Neural cell (in vitro differentiated cells): Measurements from ENCODE around the gene PPP1CB. TPM values are rescaled to one million over a fixed set of nuclear protein-coding genes. Genes with fewer than 3 reads are reported as not detected.

Source experiments
- H2AFZ ChIP-seq: fragments of 200-600, 300-800 bp; sonication (generic), shearing (Covaris generic); 2 replicates; pipeline ENCODE4 v1.6.0; 2014; ENCODE audit warnings: low read depth, mild to moderate bottlenecking, antibody characterized with exemption, low read length, moderate library complexity
- H3F3A ChIP-seq: fragments of 200-600 bp; shearing (Covaris generic); 2 replicates; pipeline ENCODE4 v1.6.1; 2016; ENCODE audit warnings: mild to moderate bottlenecking, moderate library complexity, mixed read lengths, antibody characterized with exemption, low read length; ENCODE audit not compliant: insufficient read depth, poor library complexity, severe bottlenecking
- H3K27ac ChIP-seq: fragments of 200-600, 300-800 bp; sonication (generic), shearing (Covaris generic); 2 replicates; pipeline ENCODE4 v1.5.1; 2014; ENCODE audit warnings: mild to moderate bottlenecking, low read length, moderate library complexity
- H3K27me3 ChIP-seq: fragments of 300-800, 200-600 bp; sonication (generic), shearing (Covaris generic); 2 replicates; pipeline ENCODE4 v1.6.0; 2014; ENCODE audit warnings: mild to moderate bottlenecking, low read depth, low read length, moderate library complexity; ENCODE audit not compliant: insufficient read depth
- H3K36me3 ChIP-seq: fragments of 300-800, 200-600 bp; sonication (generic), shearing (Covaris generic); 2 replicates; pipeline ENCODE4 v1.5.1; 2014; ENCODE audit warnings: mild to moderate bottlenecking, antibody characterized with exemption, low read length, moderate library complexity; ENCODE audit not compliant: insufficient read depth
- H3K4me2 ChIP-seq: fragments of 300-800, 200-600 bp; sonication (generic), shearing (Covaris generic); 2 replicates; pipeline ENCODE4 v1.6.0; 2014; ENCODE audit warnings: mild to moderate bottlenecking, low read length
- H3K4me3 ChIP-seq: fragments of 300-800, 200-600 bp; sonication (generic), shearing (Covaris generic); 2 replicates; pipeline ENCODE4 v1.5.1; 2014; ENCODE audit warnings: mild to moderate bottlenecking, low read length, moderate library complexity
- H3K79me2 ChIP-seq: fragments of 200-600 bp; shearing (Covaris generic); replicated peaks from 2 replicates; pipeline ENCODE4 v1.6.0; 2014; ENCODE audit warnings: mild to moderate bottlenecking, low read length, moderate library complexity; ENCODE audit not compliant: insufficient read depth
- H3K9ac ChIP-seq: fragments of 300-800, 200-600 bp; sonication (generic), shearing (Covaris generic); 2 replicates; pipeline ENCODE4 v1.6.1; 2016; ENCODE audit warnings: mild to moderate bottlenecking, low read length, mixed read lengths
- H3K9me2 ChIP-seq: fragments of 200-600 bp; shearing (Covaris generic); 2 replicates; pipeline ENCODE4 v1.6.1; 2016; ENCODE audit warnings: mild to moderate bottlenecking, low read length, mixed read lengths; ENCODE audit not compliant: insufficient read depth
- H3K9me3 ChIP-seq: fragments of 200-600, 300-800 bp; sonication (generic), shearing (Covaris generic); 2 replicates; pipeline ENCODE4 v1.6.1; 2016; ENCODE audit warnings: mild to moderate bottlenecking, mixed run types, low read length, moderate library complexity, mixed read lengths
- H4K20me1 ChIP-seq: fragments of 200-600 bp; shearing (Covaris generic); 2 replicates; pipeline ENCODE4 v1.6.1; 2016; ENCODE audit warnings: mild to moderate bottlenecking, mixed run types; ENCODE audit not compliant: insufficient read depth
- CTCF ChIP-seq: fragments of 450-650 bp; IDR thresholded peaks from 2 replicates; pipeline ENCODE4 v1.5.1; 2014; ENCODE audit warnings: antibody characterized with exemption, mild to moderate bottlenecking, moderate library complexity; ENCODE audit not compliant: poor library complexity, severe bottlenecking
- EP300 ChIP-seq: fragments of 450-650 bp; conservative IDR thresholded peaks from 2 replicates; pipeline ENCODE4 v1.6.1; 2014; ENCODE audit warnings: antibody characterized with exemption, mild to moderate bottlenecking, moderate library complexity; ENCODE audit not compliant: poor library complexity, severe bottlenecking
- EZH2 ChIP-seq: fragments of 200-600, 300-800 bp; shearing (Covaris generic), sonication (generic); IDR thresholded peaks from 2 replicates; pipeline ENCODE4 v1.6.1; 2014; ENCODE audit warnings: antibody characterized with exemption, low read length, borderline replicate concordance, mild to moderate bottlenecking; ENCODE audit not compliant: insufficient read depth, poor library complexity, severe bottlenecking
- MXI1 ChIP-seq: fragments of 450-650 bp; conservative IDR thresholded peaks from 2 replicates; pipeline ENCODE4 v1.6.1; 2014; ENCODE audit warnings: antibody characterized with exemption, mild to moderate bottlenecking; ENCODE audit not compliant: poor library complexity, severe bottlenecking
- POLR2AphosphoS5 ChIP-seq: IDR thresholded peaks from 2 replicates; pipeline ENCODE4 v1.6.1; 2012
- RAD21 ChIP-seq: fragments of 450-650 bp; conservative IDR thresholded peaks from 2 replicates; pipeline ENCODE4 v1.6.1; 2014; ENCODE audit warnings: antibody characterized with exemption, mild to moderate bottlenecking, moderate library complexity
- SMC3 ChIP-seq: fragments of 450-650 bp; conservative IDR thresholded peaks from 2 replicates; pipeline ENCODE4 v1.6.1; 2014; ENCODE audit warnings: antibody characterized with exemption, mild to moderate bottlenecking, moderate library complexity; ENCODE audit not compliant: poor library complexity
- TAF1 ChIP-seq: IDR thresholded peaks from 2 replicates; pipeline ENCODE4 v1.6.1; 2012; ENCODE audit warnings: low read depth
- polyA plus RNA-seq: library from polyadenylated mRNA; depleted of rRNA; stranded (reverse); fragments of >200 nt; gene quantifications from 2 replicates; pipeline ENCODE4 v1.2.3, GENCODE V29; 2014
- TF ChIP-seq, protein P1 (sequence below): IDR thresholded peaks from 2 replicates; pipeline ENCODE4 v1.6.1; 2012; ENCODE audit warnings: borderline replicate concordance

PPP1CB gene
- polyA plus RNA-seq, 1 donor from 2014 or later, result 239 TPM

GRCh38 chr2:28729698-28730097 lies 21.9 kb upstream of the PPP1CB start:
- H4K20me1 ChIP-seq, result no peaks in the 10 kb centered on the region
- H3K27ac ChIP-seq, result no peak overlapping the region
- no peaks in the 10 kb centered on the region for H3K27me3 ChIP-seq
- no peaks in the 10 kb centered on the region for H3K9me3 ChIP-seq
- H3K79me2 ChIP-seq, result no peaks in the 10 kb centered on the region
- no peak overlapping the region for H3K4me3 ChIP-seq
- H2AFZ ChIP-seq, result no peak overlapping the region
- no peaks in the 10 kb centered on the region for H3F3A ChIP-seq
- no peaks in the 10 kb centered on the region for H3K36me3 ChIP-seq
- no peak for TF ChIP-seq TAF1
- TF ChIP-seq RAD21, result no peak
- no peak for TF ChIP-seq CTCF
- TF ChIP-seq EZH2, result no peak
- TF ChIP-seq, protein P1, sequence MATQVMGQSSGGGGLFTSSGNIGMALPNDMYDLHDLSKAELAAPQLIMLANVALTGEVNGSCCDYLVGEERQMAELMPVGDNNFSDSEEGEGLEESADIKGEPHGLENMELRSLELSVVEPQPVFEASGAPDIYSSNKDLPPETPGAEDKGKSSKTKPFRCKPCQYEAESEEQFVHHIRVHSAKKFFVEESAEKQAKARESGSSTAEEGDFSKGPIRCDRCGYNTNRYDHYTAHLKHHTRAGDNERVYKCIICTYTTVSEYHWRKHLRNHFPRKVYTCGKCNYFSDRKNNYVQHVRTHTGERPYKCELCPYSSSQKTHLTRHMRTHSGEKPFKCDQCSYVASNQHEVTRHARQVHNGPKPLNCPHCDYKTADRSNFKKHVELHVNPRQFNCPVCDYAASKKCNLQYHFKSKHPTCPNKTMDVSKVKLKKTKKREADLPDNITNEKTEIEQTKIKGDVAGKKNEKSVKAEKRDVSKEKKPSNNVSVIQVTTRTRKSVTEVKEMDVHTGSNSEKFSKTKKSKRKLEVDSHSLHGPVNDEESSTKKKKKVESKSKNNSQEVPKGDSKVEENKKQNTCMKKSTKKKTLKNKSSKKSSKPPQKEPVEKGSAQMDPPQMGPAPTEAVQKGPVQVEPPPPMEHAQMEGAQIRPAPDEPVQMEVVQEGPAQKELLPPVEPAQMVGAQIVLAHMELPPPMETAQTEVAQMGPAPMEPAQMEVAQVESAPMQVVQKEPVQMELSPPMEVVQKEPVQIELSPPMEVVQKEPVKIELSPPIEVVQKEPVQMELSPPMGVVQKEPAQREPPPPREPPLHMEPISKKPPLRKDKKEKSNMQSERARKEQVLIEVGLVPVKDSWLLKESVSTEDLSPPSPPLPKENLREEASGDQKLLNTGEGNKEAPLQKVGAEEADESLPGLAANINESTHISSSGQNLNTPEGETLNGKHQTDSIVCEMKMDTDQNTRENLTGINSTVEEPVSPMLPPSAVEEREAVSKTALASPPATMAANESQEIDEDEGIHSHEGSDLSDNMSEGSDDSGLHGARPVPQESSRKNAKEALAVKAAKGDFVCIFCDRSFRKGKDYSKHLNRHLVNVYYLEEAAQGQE, result no peak
- no peak for TF ChIP-seq EP300
- TF ChIP-seq POLR2AphosphoS5, result no peak
- no peak for TF ChIP-seq MXI1
- no peak for TF ChIP-seq SMC3
- no peak overlapping the region for H3K4me2 ChIP-seq
- H3K9me2 ChIP-seq, result no peaks in the 10 kb centered on the region
- H3K9ac ChIP-seq, result no peak overlapping the region

DNA sequence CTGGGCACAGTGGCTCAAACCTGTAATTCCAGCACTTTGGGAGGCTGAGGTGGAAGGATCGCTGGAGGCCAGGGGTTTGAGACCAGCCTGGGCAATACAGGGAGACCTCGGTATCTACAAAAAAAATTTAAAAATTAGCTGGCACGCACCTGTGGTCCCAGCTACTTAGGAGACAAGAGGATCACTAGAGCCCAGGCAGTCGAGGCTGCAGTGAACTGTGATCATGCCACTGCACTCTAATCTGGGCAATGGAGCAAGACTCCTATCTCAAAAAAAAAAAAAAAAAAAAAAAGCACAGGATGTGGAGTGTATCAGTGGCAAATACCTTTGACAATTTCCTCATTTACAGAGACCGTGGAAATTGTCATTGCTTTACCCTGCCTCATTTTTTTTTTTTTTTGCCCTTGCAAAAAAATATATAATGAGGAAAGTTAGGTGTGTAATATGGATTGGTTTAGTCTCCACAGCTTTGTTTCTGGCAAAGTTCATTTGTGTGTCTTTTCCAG lies 20.9 kb upstream of the PPP1CB start:
- Histone ChIP-seq H3K4me2 (no peak overlapping the region), H3K9me2 (no peaks in the 10 kb centered on the region), H3F3A (no peaks in the 10 kb centered on the region), H3K27me3 (no peaks in the 10 kb centered on the region), H3K36me3 (no peaks in the 10 kb centered on the region), H3K27ac (no peak overlapping the region), H3K9ac (no peak overlapping the region), H3K9me3 (no peaks in the 10 kb centered on the region), H4K20me1 (no peaks in the 10 kb centered on the region), H2AFZ (no peak overlapping the region), H3K79me2 (no peaks in the 10 kb centered on the region), H3K4me3 (no peak overlapping the region)
- TF ChIP-seq EP300 (no peak), MXI1 (no peak), POLR2AphosphoS5 (no peak), SMC3 (no peak), EZH2 (no peak), RAD21 (no peak), TAF1 (no peak), CTCF (no peak)
- TF ChIP-seq, protein P1, result no peak
